NB4 (cell line): Measurements from ENCODE around the gene GPR153.

Experiments
- POLR2A ChIP-seq: IDR thresholded peaks from 2 replicates; pipeline ENCODE4 v1.6.1; 2011; ENCODE audit warnings: mild to moderate bottlenecking; ENCODE audit not compliant: insufficient read length; ENCODE audit errors: extremely low read depth
- TF ChIP-seq, protein P1 (sequence below): IDR thresholded peaks from one replicate; pipeline ENCODE4 v1.5.1; 2012; ENCODE audit warnings: low read depth, low read length

DNA sequence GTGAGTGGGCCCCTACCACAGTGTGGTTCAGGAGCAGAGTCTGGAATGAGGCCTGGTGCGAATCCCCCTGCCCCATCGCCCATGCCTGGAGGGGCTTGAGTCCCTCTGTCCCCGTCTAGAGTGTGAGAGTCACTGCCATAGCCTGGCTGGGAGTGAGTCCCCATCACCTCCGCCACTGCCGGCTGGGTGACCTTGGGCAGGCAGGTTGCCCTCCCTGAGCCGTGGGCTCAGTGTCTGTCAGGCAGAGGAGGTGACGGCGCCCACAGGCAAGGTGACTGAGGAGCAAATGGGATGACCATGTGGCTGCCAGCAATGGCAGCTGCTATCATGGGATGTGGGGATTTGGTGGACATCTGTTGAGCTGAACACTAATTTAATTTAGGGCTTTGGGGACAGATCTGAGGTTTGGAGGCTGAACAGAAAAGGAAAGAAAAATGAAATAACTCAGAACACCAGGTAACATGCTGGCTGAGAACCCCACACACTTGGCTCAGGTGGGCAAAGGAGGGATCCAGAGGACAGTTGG lies 38.1 kb upstream of the GPR153 start:
- TF ChIP-seq, protein P1, sequence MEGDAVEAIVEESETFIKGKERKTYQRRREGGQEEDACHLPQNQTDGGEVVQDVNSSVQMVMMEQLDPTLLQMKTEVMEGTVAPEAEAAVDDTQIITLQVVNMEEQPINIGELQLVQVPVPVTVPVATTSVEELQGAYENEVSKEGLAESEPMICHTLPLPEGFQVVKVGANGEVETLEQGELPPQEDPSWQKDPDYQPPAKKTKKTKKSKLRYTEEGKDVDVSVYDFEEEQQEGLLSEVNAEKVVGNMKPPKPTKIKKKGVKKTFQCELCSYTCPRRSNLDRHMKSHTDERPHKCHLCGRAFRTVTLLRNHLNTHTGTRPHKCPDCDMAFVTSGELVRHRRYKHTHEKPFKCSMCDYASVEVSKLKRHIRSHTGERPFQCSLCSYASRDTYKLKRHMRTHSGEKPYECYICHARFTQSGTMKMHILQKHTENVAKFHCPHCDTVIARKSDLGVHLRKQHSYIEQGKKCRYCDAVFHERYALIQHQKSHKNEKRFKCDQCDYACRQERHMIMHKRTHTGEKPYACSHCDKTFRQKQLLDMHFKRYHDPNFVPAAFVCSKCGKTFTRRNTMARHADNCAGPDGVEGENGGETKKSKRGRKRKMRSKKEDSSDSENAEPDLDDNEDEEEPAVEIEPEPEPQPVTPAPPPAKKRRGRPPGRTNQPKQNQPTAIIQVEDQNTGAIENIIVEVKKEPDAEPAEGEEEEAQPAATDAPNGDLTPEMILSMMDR = no peak
- TF ChIP-seq POLR2A = no peak
